GM18508 (cell line): ENCODE results near the gene KRAS.
A peak's percentile ranks its signal among the peaks of the same experiment; 100 is the strongest.

Experiments used
- ATAC-seq: cut with Tn5 transposase; IDR thresholded peaks from one replicate; pipeline ENCODE4 v1.9.1; 2021; ENCODE audit warnings: moderate number of reproducible peaks; ENCODE audit not compliant: insufficient read depth, unreplicated experiment

The KRAS gene

GRCh38 chr12:25200703-25201102 is 50.0 kb downstream of the KRAS start:
- no peak for ATAC-seq

GRCh38 chr12:25197608-25198007 is 53.1 kb downstream of the KRAS start:
- ATAC-seq = no peak

GRCh38 chr12:25195056-25195971 is 55.4 kb downstream of the KRAS start, which contains the start of the genes DNAI7 and ETFRF1:
Gene DNAI7, minus strand, starts transcription at chr12:25195160. Its CDS starts 82 bp downstream, at chr12:25195078.
Gene ETFRF1, plus strand, starts transcription at chr12:25195237. Its CDS starts 8,720 bp downstream, at chr12:25203957.
- ATAC-seq = peak; percentile 53

GRCh38 chr12:25194722-25195055 is 56.0 kb downstream of the KRAS start:
- ATAC-seq = no peak

- ATAC-seq = no peak
Measured at GRCh38 chr12:25194214-25194613, 56.5 kb downstream of the KRAS start.

GRCh38 chr12:25190793-25191192 is 59.9 kb downstream of the KRAS start:
- ATAC-seq = no peak

GRCh38 chr12:25189656-25190055 is 61.1 kb downstream of the KRAS start:
- ATAC-seq = no peak

- no peak for ATAC-seq
Measured at GRCh38 chr12:25187781-25188180, 62.9 kb downstream of the KRAS start.

- peak; percentile 65 for ATAC-seq
Measured at GRCh38 chr12:25186788-25187402, 63.8 kb downstream of the KRAS start.

GRCh38 chr12:25186038-25186787 is 64.5 kb downstream of the KRAS start:
- ATAC-seq = peak; percentile 41

- no peak for ATAC-seq
Measured at GRCh38 chr12:25184132-25184531, 66.6 kb downstream of the KRAS start.

GRCh38 chr12:25182765-25183164 is 68.0 kb downstream of the KRAS start:
- ATAC-seq = no peak

- ATAC-seq = no peak
Measured at GRCh38 chr12:25162866-25163265, 87.9 kb downstream of the KRAS start.

- ATAC-seq = no peak
Measured at GRCh38 chr12:25156061-25156460, 94.7 kb downstream of the KRAS start.

- ATAC-seq = peak; percentile 44
Measured at GRCh38 chr12:25155022-25155576, 95.6 kb downstream of the KRAS start.
